GM12874 (cell line): ENCODE results near the gene CTSZ.

ENCODE experiments used
- TF ChIP-seq, protein P1 (sequence below): IDR thresholded peaks from 2 replicates; pipeline ENCODE4 v1.5.1; 2011; ENCODE audit warnings: low read depth, mild to moderate bottlenecking, control low read depth, low read length, moderate library complexity; ENCODE audit not compliant: insufficient read depth

CTSZ gene

DNA sequence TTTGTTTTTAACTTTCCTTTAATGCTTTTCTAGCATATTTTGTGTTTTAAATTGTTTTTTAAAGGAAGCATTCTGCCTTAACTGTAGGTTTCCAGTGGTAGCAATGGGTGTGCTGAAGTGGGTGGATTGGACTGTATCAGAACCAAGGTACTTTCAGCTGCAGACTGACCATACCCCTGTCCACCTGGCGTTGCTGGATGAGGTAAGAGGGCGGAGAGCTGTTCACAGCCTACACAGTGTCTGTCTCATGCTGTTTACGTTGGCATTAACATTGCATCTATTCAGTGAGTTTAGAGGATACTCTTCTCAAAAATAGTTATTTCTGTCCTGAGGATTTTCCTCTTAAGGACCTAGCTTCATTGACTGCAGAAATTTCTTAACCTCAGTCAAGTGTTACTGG is 14.1 kb downstream of the CTSZ start:
- TF ChIP-seq, protein P1, sequence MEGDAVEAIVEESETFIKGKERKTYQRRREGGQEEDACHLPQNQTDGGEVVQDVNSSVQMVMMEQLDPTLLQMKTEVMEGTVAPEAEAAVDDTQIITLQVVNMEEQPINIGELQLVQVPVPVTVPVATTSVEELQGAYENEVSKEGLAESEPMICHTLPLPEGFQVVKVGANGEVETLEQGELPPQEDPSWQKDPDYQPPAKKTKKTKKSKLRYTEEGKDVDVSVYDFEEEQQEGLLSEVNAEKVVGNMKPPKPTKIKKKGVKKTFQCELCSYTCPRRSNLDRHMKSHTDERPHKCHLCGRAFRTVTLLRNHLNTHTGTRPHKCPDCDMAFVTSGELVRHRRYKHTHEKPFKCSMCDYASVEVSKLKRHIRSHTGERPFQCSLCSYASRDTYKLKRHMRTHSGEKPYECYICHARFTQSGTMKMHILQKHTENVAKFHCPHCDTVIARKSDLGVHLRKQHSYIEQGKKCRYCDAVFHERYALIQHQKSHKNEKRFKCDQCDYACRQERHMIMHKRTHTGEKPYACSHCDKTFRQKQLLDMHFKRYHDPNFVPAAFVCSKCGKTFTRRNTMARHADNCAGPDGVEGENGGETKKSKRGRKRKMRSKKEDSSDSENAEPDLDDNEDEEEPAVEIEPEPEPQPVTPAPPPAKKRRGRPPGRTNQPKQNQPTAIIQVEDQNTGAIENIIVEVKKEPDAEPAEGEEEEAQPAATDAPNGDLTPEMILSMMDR: no peak

DNA sequence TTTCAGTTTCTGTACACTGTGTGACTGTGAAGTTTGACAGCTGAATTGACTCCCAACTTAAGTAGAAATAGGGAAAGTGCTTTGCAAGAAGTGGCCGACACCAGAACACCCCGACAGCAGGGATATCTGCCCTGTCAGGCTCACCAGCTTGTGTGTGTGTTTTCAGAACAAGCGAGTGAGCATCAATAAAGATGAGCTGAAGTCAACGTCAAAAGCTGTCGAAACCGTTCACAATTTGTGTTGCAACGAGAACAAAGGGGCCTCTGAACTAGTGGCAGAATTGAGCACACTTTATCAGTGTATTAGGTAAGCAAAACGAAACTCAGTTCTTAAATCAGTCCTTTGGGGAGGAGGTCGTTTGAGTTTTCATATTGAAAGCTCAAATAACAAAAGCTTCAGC is 15.3 kb downstream of the CTSZ start:
- TF ChIP-seq, protein P1: no peak

DNA sequence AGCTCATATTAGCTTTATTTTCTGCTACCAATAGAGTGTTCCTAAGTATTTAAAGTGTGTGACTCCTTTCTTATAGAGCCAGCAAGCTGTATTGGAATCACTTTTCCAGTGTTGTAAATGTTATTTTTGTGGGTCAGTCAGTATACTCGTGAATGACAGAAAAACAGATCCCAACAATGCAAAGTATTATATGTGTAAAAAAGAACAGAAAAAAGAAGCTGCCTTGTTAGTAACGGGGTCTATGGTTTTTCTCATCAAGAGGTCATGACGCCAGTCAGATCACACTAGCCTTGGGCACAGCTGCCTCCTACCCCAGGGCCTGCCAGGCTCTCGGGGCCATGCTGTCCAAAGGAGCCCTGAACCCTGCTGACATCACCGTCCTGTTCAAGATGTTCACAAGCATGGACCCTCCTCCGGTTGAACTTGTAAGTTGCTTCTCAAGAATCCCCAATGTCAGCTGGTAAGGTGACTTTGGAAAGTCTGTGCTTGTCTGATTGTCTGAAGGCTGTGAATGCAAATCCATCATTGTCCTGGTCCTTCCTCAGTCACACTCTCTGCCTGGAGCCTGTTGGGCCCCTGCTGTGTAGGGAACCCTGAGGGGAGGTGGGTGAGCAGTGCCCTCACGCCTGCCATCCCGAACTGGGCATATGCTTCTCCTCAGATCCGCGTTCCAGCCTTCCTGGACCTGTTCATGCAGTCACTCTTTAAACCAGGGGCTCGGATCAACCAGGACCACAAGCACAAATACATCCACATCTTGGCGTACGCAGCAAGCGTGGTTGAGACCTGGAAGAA is 16.2 kb downstream of the CTSZ start:
- TF ChIP-seq, protein P1: no peak

DNA sequence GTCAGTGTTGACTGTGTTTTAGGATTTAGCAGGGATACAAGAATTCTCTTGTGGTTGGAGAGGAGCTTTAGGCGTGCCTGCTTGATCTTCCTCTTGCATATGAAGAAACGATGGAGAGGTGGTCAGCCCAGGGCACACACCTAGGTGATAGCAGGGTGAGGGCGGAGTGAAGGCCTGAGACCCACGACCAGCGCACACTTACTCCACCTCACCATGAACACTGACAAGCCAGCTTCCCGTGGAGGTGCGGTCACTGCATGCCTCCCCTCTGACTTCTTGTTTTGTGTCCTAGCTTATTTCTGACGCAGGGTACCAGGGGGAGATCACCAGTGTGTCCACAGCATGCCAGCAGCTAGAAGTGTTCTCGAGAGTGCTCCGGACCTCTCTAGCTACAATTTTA is 17.9 kb downstream of the CTSZ start:
- TF ChIP-seq, protein P1: no peak

DNA sequence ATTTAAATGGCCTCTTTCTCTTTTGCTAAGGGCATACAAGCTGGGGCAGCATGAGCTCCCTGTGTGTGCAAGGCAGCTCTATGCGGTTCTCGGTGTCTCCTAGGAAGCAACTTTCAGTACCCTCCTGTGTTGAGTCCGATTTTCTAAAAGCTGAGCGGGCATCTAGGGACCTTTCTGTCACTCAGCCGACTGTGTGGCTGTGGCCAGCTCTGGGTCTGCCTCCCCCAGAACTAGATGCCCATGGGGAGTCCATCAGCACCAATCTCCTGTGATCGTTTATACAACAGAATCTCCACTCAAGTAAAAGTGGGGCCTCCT is 18.5 kb downstream of the CTSZ start:
- TF ChIP-seq, protein P1: no peak

DNA sequence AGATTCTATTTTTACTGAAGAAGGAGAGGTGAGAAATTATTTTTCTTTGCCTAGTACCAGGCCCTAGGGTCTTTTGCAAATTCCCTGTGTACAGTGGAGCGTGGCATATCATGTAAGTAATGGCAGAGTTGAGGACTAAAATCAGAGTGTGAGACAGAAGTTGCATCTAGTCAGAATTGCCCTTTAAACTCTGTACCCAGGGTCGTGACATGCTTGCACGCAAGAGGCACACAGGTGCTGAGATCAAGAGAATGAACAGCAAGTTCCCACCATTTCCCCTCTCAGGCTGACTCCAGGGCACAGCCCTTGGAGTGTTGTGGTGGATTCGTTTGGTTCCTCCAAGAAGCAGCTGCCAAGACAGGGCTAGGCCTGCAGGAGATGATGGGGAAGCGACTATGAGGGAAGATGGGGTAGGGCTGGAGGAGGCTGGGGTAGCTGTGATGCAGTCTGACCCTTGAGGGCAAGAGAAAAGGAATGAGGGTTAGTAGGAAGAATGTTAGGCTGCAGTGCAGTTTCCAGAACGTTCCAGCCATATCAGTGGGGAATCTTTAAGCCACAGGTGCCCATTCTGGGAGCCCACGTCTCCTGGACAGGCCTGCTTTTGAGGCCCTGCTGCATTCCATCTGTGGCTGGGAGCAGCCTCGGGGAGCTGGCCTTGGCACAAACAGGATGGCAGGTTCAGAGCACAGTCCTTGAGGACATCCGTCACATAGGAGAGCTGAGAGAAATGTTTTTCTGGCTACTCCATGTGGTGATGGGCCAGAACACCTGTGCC is 19.1 kb downstream of the CTSZ start:
- TF ChIP-seq, protein P1: no peak

DNA sequence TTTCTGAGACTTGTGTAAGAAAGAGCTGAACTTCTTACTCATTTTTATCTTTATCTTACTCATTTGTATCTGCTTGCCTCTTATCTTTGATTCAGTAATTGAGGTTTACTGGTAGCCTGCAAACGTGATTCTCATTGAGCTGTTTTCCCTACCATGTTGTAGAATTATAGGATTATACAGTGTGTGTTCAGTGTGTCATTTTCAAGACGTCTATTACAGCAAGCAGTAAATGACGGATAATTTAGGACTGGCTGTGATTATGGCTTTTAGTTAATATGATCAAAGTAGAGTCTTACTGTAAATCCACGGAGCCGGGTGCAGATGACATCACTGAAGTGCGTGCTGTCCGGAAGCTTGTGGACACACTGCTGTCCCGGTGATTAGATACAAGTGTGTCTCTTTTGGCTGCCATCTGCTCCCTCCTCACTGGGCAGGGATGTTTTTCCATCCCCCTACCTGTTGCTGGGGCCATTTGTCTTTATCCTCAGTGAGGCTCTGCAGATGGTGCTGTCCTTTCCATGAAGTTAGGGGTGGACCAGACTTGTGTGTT is 20.0 kb downstream of the CTSZ start:
- TF ChIP-seq, protein P1: no peak
